Esophagus muscularis mucosa (tissue), 4 donors: Measurements from ENCODE around the gene LMOD1. TPM values are rescaled to one million over a fixed set of nuclear protein-coding genes. Genes with fewer than 3 reads are reported as not detected.
A peak's percentile ranks its signal among the peaks of the same experiment; 100 is the strongest.

Experiments used
- DNase-seq: peaks from one replicate; pipeline ENCODE4 v3.0.0-alpha.2; 2017; ENCODE audit errors: extremely low spot score
- H3K27ac ChIP-seq, 4 donors: fragments of 200-600 bp; sonication (generic); replicated peaks in 1 of 4; 1 replicate in 3 of 4; 2 replicates in 1 of 4; pipeline ENCODE4 v1.5.1; 2016 to 2019; ENCODE audit warnings: mild to moderate bottlenecking in 1 of 4
- H3K27me3 ChIP-seq, 4 donors: fragments of 200-600 bp; sonication (generic); one replicate each; pipeline versions ENCODE4 v1.5.1 to v1.6.0; 2016 to 2019
- H3K36me3 ChIP-seq, 4 donors: fragments of 200-600 bp; sonication (generic); one replicate each; pipeline ENCODE4 v1.5.1; 2016 to 2019
- H3K4me1 ChIP-seq, 4 donors: fragments of 200-600 bp; sonication (generic); one replicate each; pipeline ENCODE4 v1.5.1; 2016 to 2019
- H3K4me3 ChIP-seq, 4 donors: fragments of 200-600 bp; sonication (generic); 1 replicate in 2 of 4; 2 replicates in 2 of 4; pipeline ENCODE4 v1.5.1; 2016 to 2019; ENCODE audit warnings: mild to moderate bottlenecking in 4 of 4, moderate library complexity in 1 of 4
- H3K9me3 ChIP-seq, 4 donors: fragments of 200-600 bp; sonication (generic); 1 replicate in 3 of 4; 2 replicates in 1 of 4; pipeline ENCODE4 v1.5.1; 2016 to 2019
- EP300 ChIP-seq: sonication (generic); formaldehyde crosslinking; IDR thresholded peaks from one replicate; pipeline ENCODE4 v1.6.1; 2017; ENCODE audit warnings: antibody characterized with exemption
- POLR2A ChIP-seq: fragments of 450-650 bp; IDR thresholded peaks from one replicate; pipeline ENCODE4 v1.6.1; 2017; ENCODE audit warnings: antibody characterized with exemption, moderate library complexity, mild to moderate bottlenecking, low read depth
- POLR2AphosphoS5 ChIP-seq, 2 donors: sonication (generic); formaldehyde crosslinking; IDR thresholded peaks; one replicate each; pipeline ENCODE4 v1.6.1; 2017; ENCODE audit warnings: antibody characterized with exemption in 2 of 2
- WGBS: methylation state at CpG from one replicate; pipeline ENCODE4 v1.1.5; 2018; 5-methylcytosine and 5-hydroxymethylcytosine counted together
- intact Hi-C: fragments of 100-400 bp; cut with DNase I; formaldehyde crosslinking; loops from one replicate; pipeline ENCODE4 v1.15.1; 2023
- total RNA-seq, 4 donors: library from RNA; depleted of rRNA; stranded (reverse); fragments of >200 nt; gene quantifications; one replicate each; pipeline versions ENCODE4 v1.1.0 to v1.2.1, GENCODE V29; 2016
- TF ChIP-seq, protein P1 (sequence below), 3 experiments: fragments of 200-600 bp in 2 of 3; fragments of 450-650 bp in 1 of 3; sonication (generic) in 2 of 3; IDR thresholded peaks; one replicate each; pipeline ENCODE4 v1.5.1; 2017 to 2019; ENCODE audit warnings: antibody characterized with exemption in 3 of 3, mild to moderate bottlenecking in 2 of 3, moderate library complexity in 1 of 3

The LMOD1 gene
- total RNA-seq, 4 donors from 2014 or later = 1,021 to 1,618 (median 1,290) TPM

- H3K4me3 ChIP-seq = no peak overlapping the region
- H3K36me3 ChIP-seq = no peaks in the 10 kb centered on the region
- WGBS = 77% methylated on average over 3 of the region's 3 CpGs
- H3K27me3 ChIP-seq = no peaks in the 10 kb centered on the region
- no peak for DNase-seq
- peak overlapping the region; percentile 14 to 63 (median 38) for H3K27ac ChIP-seq
- intact Hi-C loops = no loop called here
- H3K4me1 ChIP-seq = peaks cover 43 to 52% (median 45%) of the 10 kb centered on the region in 4 donors
- no peaks in the 10 kb centered on the region for H3K9me3 ChIP-seq
- TF ChIP-seq POLR2AphosphoS5 (IDR thresholded peaks at IDR 0.05) (no peak), POLR2A (no peak), EP300 (no peak)
- TF ChIP-seq, protein P1, sequence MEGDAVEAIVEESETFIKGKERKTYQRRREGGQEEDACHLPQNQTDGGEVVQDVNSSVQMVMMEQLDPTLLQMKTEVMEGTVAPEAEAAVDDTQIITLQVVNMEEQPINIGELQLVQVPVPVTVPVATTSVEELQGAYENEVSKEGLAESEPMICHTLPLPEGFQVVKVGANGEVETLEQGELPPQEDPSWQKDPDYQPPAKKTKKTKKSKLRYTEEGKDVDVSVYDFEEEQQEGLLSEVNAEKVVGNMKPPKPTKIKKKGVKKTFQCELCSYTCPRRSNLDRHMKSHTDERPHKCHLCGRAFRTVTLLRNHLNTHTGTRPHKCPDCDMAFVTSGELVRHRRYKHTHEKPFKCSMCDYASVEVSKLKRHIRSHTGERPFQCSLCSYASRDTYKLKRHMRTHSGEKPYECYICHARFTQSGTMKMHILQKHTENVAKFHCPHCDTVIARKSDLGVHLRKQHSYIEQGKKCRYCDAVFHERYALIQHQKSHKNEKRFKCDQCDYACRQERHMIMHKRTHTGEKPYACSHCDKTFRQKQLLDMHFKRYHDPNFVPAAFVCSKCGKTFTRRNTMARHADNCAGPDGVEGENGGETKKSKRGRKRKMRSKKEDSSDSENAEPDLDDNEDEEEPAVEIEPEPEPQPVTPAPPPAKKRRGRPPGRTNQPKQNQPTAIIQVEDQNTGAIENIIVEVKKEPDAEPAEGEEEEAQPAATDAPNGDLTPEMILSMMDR (IDR thresholded peaks at IDR 0.05) = no peak
These were observed 63.1 kb downstream of the LMOD1 start for GRCh38 chr1:201883266-201883665.

DNA sequence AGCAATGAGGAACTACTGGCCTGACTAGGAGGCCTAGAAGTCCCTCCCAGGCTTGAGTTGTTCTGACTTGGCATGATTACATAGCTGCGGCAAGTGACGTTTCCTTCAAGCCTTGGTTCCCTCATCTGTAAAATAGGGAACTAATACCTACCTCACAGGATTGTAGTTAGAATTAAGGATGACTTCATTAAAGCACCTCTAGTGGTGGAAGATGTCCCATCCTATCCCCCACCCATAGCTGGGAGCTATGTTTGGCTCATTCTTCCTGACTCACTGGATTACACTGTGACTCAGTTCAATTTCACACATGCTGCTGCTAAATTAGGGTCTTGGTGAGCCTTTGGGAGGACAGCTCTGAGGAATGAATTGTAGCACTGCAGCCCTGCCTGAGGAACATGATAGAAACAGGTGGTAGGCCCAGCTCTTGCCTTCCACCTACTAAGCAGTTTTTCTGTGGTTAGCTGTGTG, 63.6 kb downstream of the LMOD1 start:
- Histone ChIP-seq H3K27me3 (no peaks in the 10 kb centered on the region), H3K9me3 (no peaks in the 10 kb centered on the region), H3K4me3 (no peak overlapping the region), H3K27ac (peak overlapping the region in 1 of 4 donors; percentile 63), H3K36me3 (no peaks in the 10 kb centered on the region), H3K4me1 (peaks cover 38 to 50% (median 44%) of the 10 kb centered on the region in 4 donors)
- DNase-seq = no peak
- intact Hi-C loops = no loop called here
- TF ChIP-seq, protein P1 (IDR thresholded peaks at IDR 0.05) = no peak
- TF ChIP-seq POLR2AphosphoS5 (IDR thresholded peaks at IDR 0.05) = no peak
- no peak for TF ChIP-seq EP300
- TF ChIP-seq POLR2A = no peak
- WGBS = 77% methylated on average over 2 of the region's 2 CpGs

- H3K9me3 ChIP-seq = no peaks in the 10 kb centered on the region
- no peak overlapping the region for H3K27ac ChIP-seq
- no peak overlapping the region for H3K4me3 ChIP-seq
- no peaks in the 10 kb centered on the region for H3K27me3 ChIP-seq
- H3K36me3 ChIP-seq = peaks cover 0 to 3% (median 0%) of the 10 kb centered on the region in 4 donors
- H3K4me1 ChIP-seq = peaks cover 34 to 47% (median 43%) of the 10 kb centered on the region in 4 donors
- WGBS = 60% methylated on average over 1 of the region's 1 CpG
- TF ChIP-seq POLR2A = no peak
- no peak for TF ChIP-seq EP300
- no peak for TF ChIP-seq POLR2AphosphoS5 (IDR thresholded peaks at IDR 0.05)
- TF ChIP-seq, protein P1 (IDR thresholded peaks at IDR 0.05) = no peak
- intact Hi-C loops = no loop called here
- DNase-seq = no peak
These were observed 64.7 kb downstream of the LMOD1 start for GRCh38 chr1:201881617-201882016.

- intact Hi-C loops = no loop called here
- WGBS = 64% methylated on average over 6 of the region's 6 CpGs
- Histone ChIP-seq H3K27me3 (no peaks in the 10 kb centered on the region), H3K36me3 (peaks cover 0 to 8% (median 2%) of the 10 kb centered on the region in 4 donors), H3K9me3 (no peaks in the 10 kb centered on the region), H3K27ac (no peak overlapping the region), H3K4me3 (no peak overlapping the region), H3K4me1 (peaks cover 34 to 50% (median 42%) of the 10 kb centered on the region in 4 donors)
- TF ChIP-seq EP300 (no peak), POLR2AphosphoS5 (IDR thresholded peaks at IDR 0.05) (peak in 1 of 2 donors; percentile 10), POLR2A (no peak)
- TF ChIP-seq, protein P1 (IDR thresholded peaks at IDR 0.05) = no peak
- no peak for DNase-seq
These were observed 65.3 kb downstream of the LMOD1 start for GRCh38 chr1:201880928-201881571.
